ENCODE results near the gene LRMDA.

The LRMDA gene

GRCh38 chr10:75654171-75654771 is 222.8 kb downstream of the LRMDA start:
- Histone ChIP-seq H3K36me3 (ENCODE audit: control insufficient read depth, insufficient read depth, low read length) (no peaks in the 10 kb centered on the region), H2AFZ (no peak overlapping the region), H3K4me1 (no peaks in the 10 kb centered on the region), H3K4me3 (ENCODE audit: low read depth, low read length) (no peak overlapping the region), H3K27ac (no peak overlapping the region), H3K27me3 (ENCODE audit: control insufficient read depth, insufficient read depth, low read length) (no peaks in the 10 kb centered on the region), H3K4me2 (ENCODE audit: low read length) (no peak overlapping the region), H3K9me3 (ENCODE audit: control insufficient read depth, low read length) (no peaks in the 10 kb centered on the region), H3K9ac (no peak overlapping the region), H3K79me2 (no peaks in the 10 kb centered on the region)
- TF ChIP-seq CTCF (IDR thresholded peaks at IDR 0.05): no peak

- Histone ChIP-seq H3K79me2 (no peaks in the 10 kb centered on the region), H3K4me1 (no peaks in the 10 kb centered on the region), H3K27me3 (ENCODE audit: control insufficient read depth, insufficient read depth, low read length) (no peaks in the 10 kb centered on the region), H3K4me3 (ENCODE audit: low read depth, low read length) (no peak overlapping the region), H3K36me3 (ENCODE audit: control insufficient read depth, insufficient read depth, low read length) (no peaks in the 10 kb centered on the region), H3K9ac (no peak overlapping the region), H3K9me3 (ENCODE audit: control insufficient read depth, low read length) (no peaks in the 10 kb centered on the region), H3K27ac (no peak overlapping the region), H3K4me2 (ENCODE audit: low read length) (no peak overlapping the region), H2AFZ (no peak overlapping the region)
- no peak for TF ChIP-seq CTCF (IDR thresholded peaks at IDR 0.05)
Observed at GRCh38 chr10:75654772-75655171, 223.3 kb downstream of the LRMDA start.

GRCh38 chr10:75655791-75656451 is 224.5 kb downstream of the LRMDA start:
- H3K9ac ChIP-seq: no peak overlapping the region
- no peak overlapping the region for H3K4me2 ChIP-seq (ENCODE audit: low read length)
- H2AFZ ChIP-seq: no peak overlapping the region
- no peak for TF ChIP-seq CTCF (IDR thresholded peaks at IDR 0.05)
- no peaks in the 10 kb centered on the region for H3K36me3 ChIP-seq (ENCODE audit: control insufficient read depth, insufficient read depth, low read length)
- H3K27me3 ChIP-seq (ENCODE audit: control insufficient read depth, insufficient read depth, low read length): no peaks in the 10 kb centered on the region
- no peak overlapping the region for H3K4me3 ChIP-seq (ENCODE audit: low read depth, low read length)
- H3K4me1 ChIP-seq: no peaks in the 10 kb centered on the region
- peak overlapping the region; percentile 1 for H3K27ac ChIP-seq
- H3K9me3 ChIP-seq (ENCODE audit: control insufficient read depth, low read length): no peaks in the 10 kb centered on the region
- no peaks in the 10 kb centered on the region for H3K79me2 ChIP-seq

GRCh38 chr10:75657351-75657750 is 225.9 kb downstream of the LRMDA start:
- no peak overlapping the region for H3K4me2 ChIP-seq (ENCODE audit: low read length)
- TF ChIP-seq CTCF (IDR thresholded peaks at IDR 0.05): no peak
- no peaks in the 10 kb centered on the region for H3K4me1 ChIP-seq

GRCh38 chr10:75658036-75658435 is 226.6 kb downstream of the LRMDA start:
- H3K9ac ChIP-seq: no peak overlapping the region
- H2AFZ ChIP-seq: no peak overlapping the region
- no peak overlapping the region for H3K27ac ChIP-seq

More at GRCh38 chr10:75657351-75657750, 225.9 kb downstream of the LRMDA start:
- Histone ChIP-seq H3K27me3 (ENCODE audit: control insufficient read depth, insufficient read depth, low read length) (no peaks in the 10 kb centered on the region), H3K27ac (no peak overlapping the region), H3K4me3 (ENCODE audit: low read depth, low read length) (no peak overlapping the region), H3K79me2 (no peaks in the 10 kb centered on the region), H3K36me3 (ENCODE audit: control insufficient read depth, insufficient read depth, low read length) (no peaks in the 10 kb centered on the region), H2AFZ (no peak overlapping the region), H3K9me3 (ENCODE audit: control insufficient read depth, low read length) (no peaks in the 10 kb centered on the region), H3K9ac (no peak overlapping the region)

More at GRCh38 chr10:75658036-75658435, 226.6 kb downstream of the LRMDA start:
- no peak overlapping the region for H3K4me3 ChIP-seq (ENCODE audit: low read depth, low read length)
- H3K36me3 ChIP-seq (ENCODE audit: control insufficient read depth, insufficient read depth, low read length): no peaks in the 10 kb centered on the region
- H3K27me3 ChIP-seq (ENCODE audit: control insufficient read depth, insufficient read depth, low read length): no peaks in the 10 kb centered on the region
- no peak overlapping the region for H3K4me2 ChIP-seq (ENCODE audit: low read length)
- no peak for TF ChIP-seq CTCF (IDR thresholded peaks at IDR 0.05)
- no peaks in the 10 kb centered on the region for H3K9me3 ChIP-seq (ENCODE audit: control insufficient read depth, low read length)
- H3K4me1 ChIP-seq: no peaks in the 10 kb centered on the region
- H3K79me2 ChIP-seq: no peaks in the 10 kb centered on the region

Data from parathyroid adenoma (tissue), 2 donors.